ENCODE measurements around the gene RGL1. TPM values are rescaled to one million over a fixed set of nuclear protein-coding genes. Genes with fewer than 3 reads are reported as not detected.

The RGL1 gene
- total RNA-seq, 1 experiment from 2014 or later: 4.8 TPM

DNA sequence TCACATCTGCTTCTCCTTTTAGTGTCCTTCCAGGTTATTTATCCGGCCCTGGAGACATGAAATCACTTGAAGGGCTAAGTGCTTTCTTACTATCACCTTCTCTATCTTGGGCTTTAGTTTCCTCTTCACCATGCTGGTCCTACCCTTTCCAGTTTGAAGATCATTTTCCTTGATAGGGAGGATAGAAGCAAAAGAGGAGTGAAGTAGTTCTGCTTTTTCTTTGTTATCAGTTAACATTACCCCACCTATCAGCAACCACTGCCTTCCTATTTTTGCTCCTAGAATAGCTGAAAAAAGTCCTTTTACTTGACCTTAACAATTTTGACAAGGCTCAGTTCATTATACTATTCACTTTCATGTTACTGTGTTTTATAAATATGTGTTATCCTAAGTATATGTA lies 19.4 kb downstream of the RGL1 start:
- intact Hi-C loops (cut with micrococcal nuclease; ENCODE audit: unreplicated experiment): no loop called here
- CTCF ChIA-PET: no interaction called here
- Mint-ChIP-seq H3K4me3 (ENCODE audit: low read depth, unreplicated experiment) (no peak overlapping the region), H3K36me3 (ENCODE audit: insufficient read depth, unreplicated experiment) (no peaks in the 10 kb centered on the region), H3K27me3 (ENCODE audit: unreplicated experiment) (no peaks in the 10 kb centered on the region), H3K4me1 (ENCODE audit: low read depth, unreplicated experiment) (peaks cover 9% of the 10 kb centered on the region), H3K9me3 (ENCODE audit: low read depth, unreplicated experiment) (no peaks in the 10 kb centered on the region), H3K27ac (ENCODE audit: unreplicated experiment) (no peak overlapping the region)
- TF ChIP-seq, protein P1, sequence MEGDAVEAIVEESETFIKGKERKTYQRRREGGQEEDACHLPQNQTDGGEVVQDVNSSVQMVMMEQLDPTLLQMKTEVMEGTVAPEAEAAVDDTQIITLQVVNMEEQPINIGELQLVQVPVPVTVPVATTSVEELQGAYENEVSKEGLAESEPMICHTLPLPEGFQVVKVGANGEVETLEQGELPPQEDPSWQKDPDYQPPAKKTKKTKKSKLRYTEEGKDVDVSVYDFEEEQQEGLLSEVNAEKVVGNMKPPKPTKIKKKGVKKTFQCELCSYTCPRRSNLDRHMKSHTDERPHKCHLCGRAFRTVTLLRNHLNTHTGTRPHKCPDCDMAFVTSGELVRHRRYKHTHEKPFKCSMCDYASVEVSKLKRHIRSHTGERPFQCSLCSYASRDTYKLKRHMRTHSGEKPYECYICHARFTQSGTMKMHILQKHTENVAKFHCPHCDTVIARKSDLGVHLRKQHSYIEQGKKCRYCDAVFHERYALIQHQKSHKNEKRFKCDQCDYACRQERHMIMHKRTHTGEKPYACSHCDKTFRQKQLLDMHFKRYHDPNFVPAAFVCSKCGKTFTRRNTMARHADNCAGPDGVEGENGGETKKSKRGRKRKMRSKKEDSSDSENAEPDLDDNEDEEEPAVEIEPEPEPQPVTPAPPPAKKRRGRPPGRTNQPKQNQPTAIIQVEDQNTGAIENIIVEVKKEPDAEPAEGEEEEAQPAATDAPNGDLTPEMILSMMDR (IDR thresholded peaks at IDR 0.05; ENCODE audit: unreplicated experiment): no peak
- no peak for DNase-seq
- BruUV-seq (replicated peaks): no TSS peak

DNA sequence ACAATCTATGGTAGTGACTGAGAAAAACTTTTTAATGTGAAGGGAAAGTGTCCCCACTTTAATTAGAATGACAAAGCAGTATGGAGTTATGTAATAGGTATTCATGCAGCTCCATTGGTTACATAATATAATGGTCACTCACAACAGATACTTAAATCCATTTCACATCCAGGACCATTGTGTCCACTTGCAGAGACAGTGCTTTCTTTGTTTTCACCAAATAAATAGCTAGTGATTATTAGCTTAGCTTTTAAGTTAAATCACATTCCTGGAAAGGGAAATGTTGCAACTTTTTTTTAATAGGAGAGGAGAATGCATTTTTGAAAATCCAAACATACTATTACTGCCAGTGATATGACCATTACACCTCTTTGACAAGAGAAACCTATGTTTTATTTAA lies 22.9 kb downstream of the RGL1 start:
- intact Hi-C loops (cut with micrococcal nuclease; ENCODE audit: unreplicated experiment): no loop called here
- no peak overlapping the region for H3K27ac Mint-ChIP-seq (ENCODE audit: unreplicated experiment)
- peaks cover 9% of the 10 kb centered on the region for H3K4me1 Mint-ChIP-seq (ENCODE audit: low read depth, unreplicated experiment)
- DNase-seq: no peak
- H3K9me3 Mint-ChIP-seq (ENCODE audit: low read depth, unreplicated experiment): no peaks in the 10 kb centered on the region
- no peaks in the 10 kb centered on the region for H3K27me3 Mint-ChIP-seq (ENCODE audit: unreplicated experiment)
- BruUV-seq (replicated peaks): no TSS peak
- TF ChIP-seq, protein P1 (IDR thresholded peaks at IDR 0.05; ENCODE audit: unreplicated experiment): no peak
- no peak overlapping the region for H3K4me3 Mint-ChIP-seq (ENCODE audit: low read depth, unreplicated experiment)
- no peaks in the 10 kb centered on the region for H3K36me3 Mint-ChIP-seq (ENCODE audit: insufficient read depth, unreplicated experiment)
- CTCF ChIA-PET: interaction anchor here (0.6 to 0.8 kb wide), 2 partner anchors 64 to 210 kb away, joined by 3 read pairs; partner anchors contain the start of gene COLGALT2

DNA sequence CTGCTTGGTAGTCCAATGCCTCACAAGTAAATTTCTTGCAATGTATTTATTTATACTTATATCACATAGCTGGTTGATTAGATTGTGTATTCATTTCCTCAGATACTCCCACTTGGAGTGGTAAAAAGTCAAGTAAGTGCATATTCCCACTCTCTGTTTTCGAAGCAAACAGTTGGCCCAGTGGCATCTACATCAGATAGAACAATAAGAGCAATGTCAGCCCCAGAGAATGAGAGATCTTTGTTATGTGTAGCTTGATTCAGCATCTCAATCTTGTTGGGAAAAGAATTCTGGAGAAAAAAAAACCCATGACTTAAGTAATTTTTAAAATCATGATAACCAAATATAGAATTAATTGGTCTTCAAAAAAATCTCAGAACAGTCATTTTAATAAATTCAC lies 25.5 kb downstream of the RGL1 start:
- no peaks in the 10 kb centered on the region for H3K36me3 Mint-ChIP-seq (ENCODE audit: insufficient read depth, unreplicated experiment)
- BruUV-seq (replicated peaks): no TSS peak
- CTCF ChIA-PET: interaction anchor here (0.5 kb wide), 1 partner anchor 31 kb away, joined by 3 read pairs; no protein-coding TSS in a partner anchor

DNA sequence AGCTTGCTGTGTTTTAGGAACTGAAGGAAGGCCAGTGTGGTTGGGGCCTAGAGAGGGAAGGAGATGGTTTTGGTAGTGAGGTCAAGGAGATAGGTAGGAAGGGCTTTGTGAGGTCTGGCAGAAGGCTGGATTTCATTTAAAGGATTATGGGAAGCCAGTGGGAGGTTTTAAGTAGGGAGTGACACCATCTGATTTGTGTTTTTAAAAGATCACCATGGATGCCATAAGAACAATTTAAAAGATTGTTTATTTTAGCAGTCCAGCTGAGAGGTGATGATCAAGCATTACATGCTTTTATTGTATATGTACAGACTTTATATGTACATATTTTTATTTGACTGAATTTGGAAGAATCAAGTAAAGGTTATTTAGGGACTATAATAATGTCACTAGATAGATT lies 26.4 kb downstream of the RGL1 start:
- H3K27ac Mint-ChIP-seq (ENCODE audit: unreplicated experiment): no peak overlapping the region
- no TSS peak for BruUV-seq (replicated peaks)
- CTCF ChIA-PET: no interaction called here

More for the DNA sequence above, 25.5 kb downstream of the RGL1 start:
- Mint-ChIP-seq H3K27ac (ENCODE audit: unreplicated experiment) (no peak overlapping the region), H3K4me1 (ENCODE audit: low read depth, unreplicated experiment) (peaks cover 9% of the 10 kb centered on the region), H3K9me3 (ENCODE audit: low read depth, unreplicated experiment) (no peaks in the 10 kb centered on the region), H3K4me3 (ENCODE audit: low read depth, unreplicated experiment) (no peak overlapping the region), H3K27me3 (ENCODE audit: unreplicated experiment) (no peaks in the 10 kb centered on the region)
- intact Hi-C loops (cut with micrococcal nuclease; ENCODE audit: unreplicated experiment): no loop called here
- no peak for DNase-seq
- TF ChIP-seq, protein P1 (IDR thresholded peaks at IDR 0.05; ENCODE audit: unreplicated experiment): no peak

More for the DNA sequence above, 26.4 kb downstream of the RGL1 start:
- no peaks in the 10 kb centered on the region for H3K9me3 Mint-ChIP-seq (ENCODE audit: low read depth, unreplicated experiment)
- TF ChIP-seq, protein P1 (IDR thresholded peaks at IDR 0.05; ENCODE audit: unreplicated experiment): no peak
- DNase-seq: no peak
- no peaks in the 10 kb centered on the region for H3K36me3 Mint-ChIP-seq (ENCODE audit: insufficient read depth, unreplicated experiment)
- no peak overlapping the region for H3K4me3 Mint-ChIP-seq (ENCODE audit: low read depth, unreplicated experiment)
- H3K4me1 Mint-ChIP-seq (ENCODE audit: low read depth, unreplicated experiment): peaks cover 9% of the 10 kb centered on the region
- no peaks in the 10 kb centered on the region for H3K27me3 Mint-ChIP-seq (ENCODE audit: unreplicated experiment)
- intact Hi-C loops (cut with micrococcal nuclease; ENCODE audit: unreplicated experiment): no loop called here
